ENCODE data around the gene BCL2L14.

The BCL2L14 gene

DNA sequence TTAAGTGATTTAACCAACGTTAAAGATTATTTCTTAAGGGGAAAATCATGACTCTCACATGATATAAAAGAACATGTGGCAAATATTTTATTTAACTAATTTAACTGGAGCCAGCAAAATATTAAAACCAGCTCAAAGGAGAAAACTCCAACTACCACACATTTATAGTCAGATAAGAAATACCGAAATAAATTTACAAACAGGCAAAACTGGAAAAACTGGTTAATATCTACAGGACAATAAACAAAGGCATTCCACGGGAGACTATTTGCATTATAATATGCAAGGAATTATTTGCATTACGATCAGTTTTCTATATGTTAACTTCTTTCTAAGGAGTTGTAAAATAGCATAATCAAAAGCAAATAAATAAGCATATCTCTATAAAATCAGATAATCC is 13.8 kb upstream of the BCL2L14 start:
- no peak for DNase-seq

DNA sequence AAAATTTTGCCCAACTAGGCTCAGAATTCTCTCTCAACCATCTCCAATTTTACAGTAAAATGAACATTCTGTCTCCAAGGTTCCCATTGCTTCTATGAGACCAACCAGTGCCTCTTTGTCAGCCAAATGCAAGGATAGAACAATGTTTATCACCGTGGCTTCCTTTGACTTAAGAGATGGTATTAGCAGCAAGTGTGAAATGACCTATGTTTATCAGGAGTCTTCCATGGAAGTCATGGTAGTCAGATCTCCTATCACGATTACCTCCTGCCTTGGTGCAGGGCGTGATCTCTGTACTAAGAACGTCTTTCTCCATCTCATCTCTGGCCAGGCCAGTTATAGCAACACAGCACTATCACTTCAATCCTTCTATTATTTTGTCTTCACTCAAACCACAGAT is 6.1 kb upstream of the BCL2L14 start:
- DNase-seq: no peak

DNA sequence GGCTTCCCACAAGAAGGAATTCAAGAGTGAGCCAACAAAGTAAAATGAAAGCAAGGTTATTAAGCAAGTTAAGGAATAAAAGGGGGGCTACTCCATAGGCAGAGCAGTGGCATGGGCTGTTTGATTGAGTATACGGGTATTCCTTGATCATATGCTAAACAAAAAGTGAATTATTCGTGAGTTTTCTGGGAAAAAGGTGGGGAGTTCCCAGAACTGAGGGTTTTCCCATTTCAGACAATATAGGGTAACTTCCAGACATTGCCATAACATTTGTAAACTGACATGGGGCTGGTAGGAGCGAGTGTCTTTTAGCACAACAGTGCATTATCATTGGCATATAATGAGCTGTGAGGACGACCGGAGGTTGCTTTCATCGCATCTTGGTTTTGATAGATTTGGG is 2.0 kb upstream of the BCL2L14 start:
- peak; percentile 72 for DNase-seq

DNA sequence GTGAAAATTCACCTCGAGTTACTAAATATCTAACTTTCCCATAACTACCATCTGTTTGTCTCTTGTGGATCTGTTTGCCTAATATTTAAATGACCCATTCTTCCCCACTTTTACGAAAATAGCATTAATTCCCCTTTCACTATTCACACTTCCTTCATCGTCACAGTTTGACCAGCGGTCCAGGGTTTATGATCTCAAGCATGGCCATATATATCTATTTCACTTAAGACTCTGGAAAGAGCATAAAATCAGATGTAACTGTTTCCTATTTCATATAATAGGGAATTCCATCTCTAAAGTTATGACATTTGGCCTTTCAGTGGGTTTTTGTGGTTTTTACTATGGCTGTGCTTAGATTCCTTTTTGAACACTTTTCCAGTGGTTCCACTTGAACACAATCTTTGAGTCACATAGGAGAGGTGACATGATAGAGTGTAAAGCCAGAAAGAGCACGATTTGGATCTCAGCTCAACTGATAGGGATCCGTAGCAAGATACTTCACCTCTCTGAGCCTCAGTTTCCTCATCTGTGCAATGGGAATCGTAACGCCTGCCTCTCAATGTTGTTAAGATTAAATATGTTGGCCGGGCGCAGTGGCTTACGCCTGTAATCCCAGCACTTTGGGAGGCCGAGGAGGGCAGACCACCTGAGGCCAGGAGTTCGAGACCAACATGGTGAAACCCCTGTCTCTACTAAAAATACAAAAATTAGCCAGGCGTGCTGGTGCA is 754 bp upstream of the BCL2L14 start:
- DNase-seq: peak; percentile 91

DNA sequence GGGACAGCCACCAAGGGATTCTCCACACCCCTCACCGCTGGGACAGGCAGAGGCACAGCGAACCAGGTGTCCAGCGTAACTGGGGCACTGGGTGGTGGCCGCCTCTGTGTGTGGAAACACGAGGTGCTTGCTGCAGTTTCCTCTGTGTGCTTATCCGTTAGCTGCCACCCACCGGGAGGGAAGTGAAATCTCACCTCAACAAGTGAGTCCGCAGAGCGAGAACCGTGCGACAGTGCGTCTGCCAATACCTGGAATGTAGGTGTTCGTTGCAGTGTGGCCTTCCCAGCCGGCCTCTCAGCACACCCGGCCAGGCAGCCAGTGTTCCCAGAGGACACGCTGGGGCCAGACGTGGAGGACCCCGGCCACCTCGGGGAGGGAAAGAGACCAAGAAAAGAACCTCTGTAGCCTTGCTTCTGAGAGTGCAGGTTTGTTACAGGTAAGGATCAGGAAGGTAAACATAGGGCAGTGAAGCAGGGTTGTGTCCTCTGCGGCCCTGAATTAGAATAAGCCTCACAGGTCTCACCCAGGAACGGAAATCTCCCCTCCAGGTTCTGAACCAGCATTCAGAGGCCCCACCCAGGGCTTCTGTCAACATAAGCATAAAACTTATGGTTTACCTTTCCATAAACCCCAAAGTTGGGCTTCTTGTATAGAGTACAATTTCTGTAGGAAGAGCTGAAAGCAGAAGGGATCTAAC is 1.5 kb downstream of the BCL2L14 start:
- DNase-seq: no peak

DNA sequence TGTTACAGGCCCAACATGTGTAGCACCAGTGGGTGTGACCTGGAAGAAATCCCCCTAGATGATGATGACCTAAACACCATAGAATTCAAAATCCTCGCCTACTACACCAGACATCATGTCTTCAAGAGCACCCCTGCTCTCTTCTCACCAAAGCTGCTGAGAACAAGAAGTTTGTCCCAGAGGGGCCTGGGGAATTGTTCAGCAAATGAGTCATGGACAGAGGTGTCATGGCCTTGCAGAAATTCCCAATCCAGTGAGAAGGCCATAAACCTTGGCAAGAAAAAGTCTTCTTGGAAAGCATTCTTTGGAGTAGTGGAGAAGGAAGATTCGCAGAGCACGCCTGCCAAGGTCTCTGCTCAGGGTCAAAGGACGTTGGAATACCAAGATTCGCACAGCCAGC is 8.6 kb downstream of the BCL2L14 start:
- no peak for DNase-seq

DNA sequence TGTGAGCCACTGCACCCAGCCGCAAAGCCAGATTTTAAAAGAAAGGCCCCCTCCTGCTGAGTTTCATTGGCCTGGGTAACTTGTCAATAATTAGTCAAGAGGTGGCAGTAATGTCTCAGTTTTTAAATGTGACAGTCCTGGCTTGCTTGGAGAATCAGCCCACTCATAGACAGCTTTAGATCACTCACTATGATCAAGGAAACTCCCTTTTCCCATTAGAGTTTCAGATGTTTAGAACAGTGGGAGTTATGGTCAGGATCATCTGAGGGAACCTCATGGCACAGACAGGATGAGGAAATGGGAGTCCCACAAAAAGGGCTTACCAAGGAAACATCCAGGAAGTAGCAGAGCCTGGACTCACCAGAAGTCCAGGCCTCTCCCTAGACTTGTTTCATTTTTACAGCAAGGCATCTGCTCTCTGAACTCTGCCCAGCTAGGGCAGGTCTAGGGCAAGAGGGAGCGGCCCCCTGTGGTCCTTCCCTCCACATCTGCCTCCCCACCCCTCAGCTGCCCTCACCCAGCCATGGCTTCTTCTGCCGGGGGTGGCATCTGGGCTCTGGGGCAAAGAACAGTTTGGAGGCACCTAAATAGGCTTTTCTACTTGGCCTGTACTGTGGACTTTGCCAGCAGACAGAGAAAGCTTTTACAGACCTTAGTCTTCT is 11.2 kb downstream of the BCL2L14 start:
- DNase-seq: peak; percentile 75

DNA sequence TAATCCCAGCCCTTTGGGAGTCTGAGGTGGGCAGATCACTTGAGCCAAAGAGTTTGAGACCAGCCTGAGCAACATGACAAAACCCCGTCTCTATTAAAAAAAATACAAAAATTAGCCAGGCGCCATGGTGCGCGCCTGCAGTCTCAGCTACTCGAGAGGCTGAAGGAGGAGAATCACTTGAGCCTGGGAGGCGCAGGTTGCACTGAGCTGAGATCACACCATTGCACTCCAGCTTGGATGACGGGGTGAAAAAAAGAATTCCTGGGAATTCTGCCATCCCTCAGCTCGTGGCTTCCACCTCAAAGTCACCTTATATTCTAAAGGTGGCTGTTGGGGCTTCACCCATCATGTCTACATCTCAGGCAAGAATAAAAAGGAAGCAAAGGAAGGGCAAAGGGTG is 12.9 kb downstream of the BCL2L14 start:
- no peak for DNase-seq

DNA sequence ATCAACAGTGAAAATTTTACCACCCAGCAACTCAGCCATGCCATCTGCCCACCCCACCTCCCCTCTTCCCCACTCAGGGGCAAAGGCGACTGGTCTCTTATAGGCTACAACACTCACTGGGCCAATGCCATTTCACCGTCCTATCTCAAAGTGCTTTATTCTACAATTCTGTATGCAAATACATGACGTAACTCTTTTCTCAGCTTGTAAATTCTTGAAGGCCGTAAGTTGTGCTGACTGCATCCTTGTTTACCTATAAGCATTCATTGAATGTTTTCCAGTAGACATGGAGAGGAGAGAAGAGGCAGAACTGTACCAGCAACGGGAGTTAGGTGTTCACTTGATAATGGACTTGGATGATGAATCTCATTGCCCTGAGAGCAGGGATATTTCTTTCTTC is 15.6 kb downstream of the BCL2L14 start:
- DNase-seq: no peak

DNA sequence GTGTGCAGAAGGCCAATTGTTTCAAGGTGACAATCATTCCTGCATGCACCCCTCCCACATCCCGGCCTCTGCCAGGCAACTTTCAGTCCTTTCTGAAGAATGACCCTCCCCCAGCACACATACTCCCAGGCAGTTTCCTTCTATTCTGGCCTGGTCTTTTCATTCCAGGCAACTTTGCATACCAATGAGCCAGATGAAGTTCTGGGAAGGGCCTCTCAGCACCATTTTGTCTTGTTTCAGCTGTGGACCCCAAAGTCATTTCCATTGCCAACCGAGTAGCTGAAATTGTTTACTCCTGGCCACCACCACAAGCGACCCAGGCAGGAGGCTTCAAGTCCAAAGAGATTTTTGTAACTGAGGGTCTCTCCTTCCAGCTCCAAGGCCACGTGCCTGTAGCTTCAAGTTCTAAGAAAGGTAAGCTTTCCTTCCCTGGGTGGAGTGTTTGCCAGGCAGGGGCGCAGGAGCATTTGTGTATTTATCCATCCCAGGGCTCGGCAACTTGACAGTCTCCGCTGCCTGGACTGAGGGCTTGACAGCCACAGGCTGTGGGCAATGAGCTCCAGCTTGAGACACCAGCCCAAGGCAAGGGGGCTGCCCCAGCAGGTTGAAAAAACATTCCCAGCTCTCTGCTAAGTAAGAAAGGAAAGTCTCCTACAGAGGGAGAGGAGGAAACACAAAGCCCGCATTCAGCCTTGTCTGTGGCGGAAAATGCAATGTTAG is 16.4 kb downstream of the BCL2L14 start:
- no peak for DNase-seq

DNA sequence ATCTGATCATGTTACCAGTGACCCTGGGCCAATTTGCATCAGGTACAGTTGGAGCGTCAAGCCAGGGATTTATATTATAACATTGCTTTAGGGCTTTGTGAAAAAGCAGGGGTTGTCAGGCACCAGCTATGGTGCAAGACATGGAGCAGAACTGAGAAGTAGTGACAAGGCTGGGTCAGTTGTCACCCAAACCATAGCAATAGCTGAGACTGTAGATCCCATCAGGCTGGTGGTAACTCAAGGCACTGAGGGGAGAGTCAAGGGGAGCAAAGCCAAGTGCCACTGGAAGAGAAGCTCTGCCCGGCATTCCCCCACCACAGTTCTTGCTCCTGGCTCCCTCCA is 16.9 kb downstream of the BCL2L14 start:
- DNase-seq: no peak

DNA sequence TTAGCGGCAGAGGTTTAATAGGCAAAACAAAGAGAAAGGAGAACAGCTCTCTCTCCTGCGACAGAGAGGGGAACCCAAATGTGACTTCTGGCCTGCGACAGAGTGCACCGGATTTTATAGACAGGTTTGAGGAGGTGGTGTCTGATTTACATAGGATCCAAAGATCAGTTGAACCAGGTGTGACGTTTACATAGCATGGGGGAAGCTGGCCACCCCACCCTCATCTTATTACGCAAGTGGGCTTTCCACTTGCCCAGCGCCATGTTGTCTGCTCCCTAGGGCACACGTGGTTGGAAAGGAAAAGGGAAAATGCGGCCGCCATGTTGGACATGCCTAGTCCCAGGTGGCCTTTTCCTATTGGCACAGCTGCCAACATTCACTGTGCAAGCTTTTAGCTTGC is 17.4 kb downstream of the BCL2L14 start:
- DNase-seq: no peak

DNA sequence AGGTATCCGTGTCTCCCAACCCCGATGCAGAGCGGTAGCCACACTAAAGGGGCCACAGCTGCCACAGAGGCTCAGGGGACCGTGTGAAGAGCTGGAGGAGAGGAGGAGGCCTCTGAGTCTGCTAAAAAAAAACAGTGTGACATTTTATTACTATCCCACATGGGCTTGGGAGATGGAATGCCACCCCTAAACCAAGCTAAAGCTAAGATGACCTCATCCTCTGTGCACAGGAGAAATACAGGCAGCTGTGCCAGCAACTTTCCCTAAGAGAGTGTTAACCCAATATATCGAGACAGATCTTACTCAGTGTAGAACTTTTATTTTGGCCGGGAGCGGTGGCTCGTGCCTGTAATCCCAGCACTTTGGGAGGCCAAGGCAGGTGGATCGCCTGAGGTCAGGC is 18.0 kb downstream of the BCL2L14 start:
- no peak for DNase-seq

DNA sequence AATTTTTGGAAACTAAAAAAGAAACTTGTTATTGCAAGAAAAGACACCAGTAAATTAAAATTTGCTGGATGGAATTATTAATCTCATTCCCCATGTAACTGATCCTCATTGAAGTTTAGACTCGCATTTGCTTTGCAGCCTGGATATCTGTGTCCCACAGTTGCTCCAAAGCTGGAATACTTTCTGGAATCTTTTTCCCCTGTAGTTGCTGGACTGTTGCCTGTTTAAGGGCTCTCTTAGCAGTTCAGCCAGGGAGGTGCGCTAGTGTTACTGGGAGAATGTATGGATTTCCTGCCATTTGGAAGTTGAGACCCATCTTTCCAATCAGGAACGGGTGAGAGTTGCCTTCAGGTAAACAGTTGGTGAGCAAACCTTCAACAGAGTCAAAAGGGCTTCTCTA is 20.3 kb downstream of the BCL2L14 start:
- no peak for DNase-seq

DNA sequence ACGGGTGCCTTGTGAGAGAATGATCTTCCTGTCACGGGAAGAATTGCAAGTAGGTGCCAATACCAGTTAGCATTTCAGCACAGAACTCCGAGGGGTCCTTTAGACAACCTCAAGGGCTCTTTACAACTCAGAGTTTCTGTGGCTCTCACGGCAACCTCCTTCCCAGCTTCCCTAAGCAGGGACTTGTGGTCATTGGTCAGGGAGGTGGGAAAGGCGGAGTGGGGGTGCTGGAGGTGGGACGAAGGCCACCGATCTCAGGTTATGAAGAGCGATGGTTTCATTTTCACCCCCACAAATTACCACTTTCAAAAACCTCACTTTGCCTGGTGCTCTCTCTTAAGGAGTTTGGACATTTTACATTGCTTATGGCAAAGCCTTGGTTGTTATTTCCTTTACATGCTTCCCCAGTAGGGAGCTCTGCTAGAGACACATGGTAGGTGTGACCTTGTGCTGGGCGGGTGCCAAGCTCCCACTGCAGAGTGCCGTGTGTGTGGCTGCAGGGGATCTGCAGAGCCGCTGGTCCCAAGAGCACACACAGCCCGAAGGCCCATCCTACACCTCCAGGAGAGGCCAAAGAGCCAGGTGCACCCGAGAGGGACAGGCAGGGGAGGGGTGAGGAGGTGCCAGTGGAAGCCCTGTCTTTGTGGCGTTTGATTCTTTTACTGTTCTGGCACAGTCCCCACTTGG is 21.4 kb downstream of the BCL2L14 start:
- no peak for DNase-seq

DNA sequence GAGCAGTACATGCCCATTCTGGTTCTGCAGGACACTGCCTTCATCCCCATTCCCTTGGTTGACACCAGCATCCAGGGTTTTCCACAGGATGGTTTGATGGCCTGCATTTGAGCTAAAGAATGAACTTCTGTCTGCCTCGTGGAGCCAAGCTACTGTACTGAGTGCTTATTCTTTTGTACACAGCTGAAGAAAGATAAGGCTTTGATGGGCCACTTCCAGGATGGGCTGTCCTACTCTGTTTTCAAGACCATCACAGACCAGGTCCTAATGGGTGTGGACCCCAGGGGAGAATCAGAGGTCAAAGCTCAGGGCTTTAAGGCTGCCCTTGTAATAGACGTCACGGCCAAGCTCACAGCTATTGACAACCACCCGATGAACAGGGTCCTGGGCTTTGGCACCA is 23.7 kb downstream of the BCL2L14 start:
- no peak for DNase-seq

DNA sequence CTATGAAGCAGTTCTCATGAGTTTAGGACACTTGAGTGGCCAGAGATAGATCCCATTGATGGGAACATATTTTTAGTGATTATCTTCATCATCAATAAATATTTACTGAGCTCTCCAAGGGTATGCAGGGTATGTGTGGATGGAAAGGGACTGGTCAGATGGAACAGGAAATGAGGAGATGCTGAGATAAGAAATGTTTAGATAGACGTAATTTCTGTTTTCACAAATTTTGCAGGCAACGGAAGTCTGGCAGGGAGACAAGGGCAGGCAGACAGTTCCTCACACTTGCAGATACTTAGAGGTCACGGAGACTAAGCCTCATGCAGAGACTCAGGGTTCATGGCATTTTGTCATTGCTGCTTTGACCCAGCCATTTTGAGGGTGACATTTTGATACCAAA is 24.3 kb downstream of the BCL2L14 start:
- no peak for DNase-seq

DNA sequence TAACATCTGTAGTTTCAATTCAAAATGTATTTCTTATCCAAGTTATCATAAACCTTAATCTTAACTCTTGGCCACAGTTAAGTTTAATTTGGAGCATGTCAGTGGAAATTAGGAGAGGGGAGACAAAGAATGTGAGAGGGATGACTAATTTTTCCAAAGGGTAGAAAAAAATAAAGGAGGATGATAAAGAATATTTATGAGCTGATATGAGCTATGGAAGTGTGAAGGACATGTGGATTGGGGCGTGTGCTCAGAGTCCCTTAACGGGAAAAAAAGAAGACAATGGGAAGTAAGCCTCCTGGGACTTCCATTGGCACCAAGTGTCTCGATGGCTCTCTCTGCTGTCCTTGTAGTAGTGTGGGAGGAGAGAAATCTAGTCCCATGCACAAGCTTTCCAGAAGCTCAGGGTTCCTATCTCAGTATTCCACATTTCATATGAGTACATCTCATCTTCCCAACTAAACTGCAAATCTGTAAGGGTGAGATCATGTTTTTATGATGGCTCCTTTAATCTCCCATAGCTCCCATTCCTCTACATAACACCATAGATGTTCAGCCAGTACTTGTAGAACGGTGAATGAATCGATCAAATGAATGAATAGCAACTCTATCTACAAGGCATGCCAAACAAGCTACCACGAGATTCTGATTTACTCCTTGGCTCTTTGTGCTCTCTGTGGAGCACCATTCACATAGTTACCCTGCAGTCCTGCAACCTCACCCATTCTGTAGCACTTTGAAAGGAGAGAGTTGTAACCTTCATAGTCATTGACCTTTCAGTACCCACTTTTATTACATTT is 27.4 kb downstream of the BCL2L14 start:
- no peak for DNase-seq

DNA sequence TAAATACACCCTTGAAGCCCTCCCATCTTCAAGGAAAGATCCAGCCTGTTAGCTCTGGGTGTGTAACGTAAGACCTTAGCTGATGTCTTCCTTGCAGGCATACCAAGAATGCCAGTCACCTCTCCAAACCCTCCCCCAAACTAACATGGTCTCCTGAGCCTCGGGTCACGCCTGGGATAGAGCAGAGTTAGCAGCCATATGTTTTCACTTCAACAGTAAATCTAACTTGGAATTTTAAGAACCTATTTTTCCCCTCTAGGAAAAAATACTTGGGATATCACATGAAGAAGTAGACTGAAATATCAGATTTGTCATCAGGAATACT is 27.9 kb downstream of the BCL2L14 start:
- no peak for DNase-seq

DNA sequence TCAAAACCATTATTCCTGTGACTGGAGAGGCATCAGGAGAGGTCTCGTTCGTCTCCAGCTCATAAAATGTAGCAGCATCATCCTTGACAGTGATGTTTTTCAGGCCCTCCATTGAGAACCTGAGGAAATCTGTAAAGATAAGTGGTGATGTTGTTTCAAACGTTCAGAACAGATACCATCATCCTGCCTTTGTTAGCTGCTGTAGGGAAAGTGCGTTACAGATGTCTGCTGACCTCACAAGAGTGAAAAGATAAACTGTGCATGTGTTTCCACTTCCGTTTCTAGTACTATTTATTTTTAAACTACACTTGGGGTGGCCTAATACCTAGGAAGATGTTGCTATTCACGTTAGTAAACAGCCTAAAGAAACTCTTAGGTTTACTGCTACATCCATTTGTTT is 28.4 kb downstream of the BCL2L14 start:
- DNase-seq: no peak

DNA sequence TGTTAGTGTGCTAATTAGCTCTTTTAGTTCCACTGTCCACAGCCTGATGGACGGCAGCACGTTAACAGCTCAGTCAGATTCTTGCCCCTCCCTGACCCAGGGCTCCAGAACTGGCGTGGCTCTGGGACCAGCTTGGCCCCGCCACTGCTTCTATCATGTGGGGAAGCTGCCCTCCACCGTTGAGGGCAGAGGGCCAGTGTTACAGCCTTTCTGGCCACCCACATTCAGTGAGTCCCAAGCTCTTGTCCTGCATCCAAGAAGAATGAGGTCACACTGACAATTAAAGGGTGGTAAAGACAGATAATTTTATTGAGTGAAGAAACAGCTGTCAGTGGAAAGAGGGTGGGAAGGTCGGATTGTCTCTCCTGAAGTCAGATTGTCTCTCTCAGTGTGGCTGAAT is 36.9 kb downstream of the BCL2L14 start:
- no peak for DNase-seq

DNA sequence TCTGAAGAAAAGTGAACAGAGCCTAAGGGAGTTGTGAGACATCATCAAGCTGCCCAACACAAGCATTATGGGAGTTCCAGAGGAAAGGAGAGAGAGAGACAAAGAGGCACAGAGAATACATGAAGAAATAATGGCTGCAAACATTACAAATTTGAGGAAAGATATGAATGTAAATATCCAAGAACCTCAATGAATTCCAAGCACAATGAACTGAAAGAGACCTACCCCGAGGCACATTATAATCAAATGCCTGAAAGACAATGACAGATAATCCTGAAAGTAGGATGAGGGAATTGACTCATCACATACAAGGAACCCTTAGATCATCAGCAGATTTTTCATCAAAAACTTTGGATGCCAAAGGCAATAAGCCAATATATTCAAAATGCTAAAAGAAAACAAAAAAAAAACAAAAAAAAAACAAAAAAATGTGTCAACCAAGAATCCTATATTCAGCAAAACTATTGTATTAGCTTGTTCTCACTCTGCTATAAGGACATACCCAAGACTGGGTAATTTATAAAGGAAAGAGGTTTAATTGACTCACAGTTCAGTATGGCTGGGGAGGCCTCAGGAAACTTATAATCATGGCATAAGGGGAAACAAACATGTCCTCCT is 37.8 kb downstream of the BCL2L14 start:
- DNase-seq: no peak

Data from suppressor macrophage treated with lipopolysaccharide for 4 hours (primary cell).